Uterus (tissue), 4 donors: ENCODE data around the gene APOH. TPM values are rescaled to one million over a fixed set of nuclear protein-coding genes. Genes with fewer than 3 reads are reported as not detected.

Experiments used
- DNase-seq, 2 donors: peaks; one replicate each; pipeline ENCODE4 v3.0.0-alpha.2; 2019 to 2020
- H3K27ac ChIP-seq, 2 donors: fragments of 200-600 bp; sonication (generic); 1 replicate in 1 of 2; 2 replicates in 1 of 2; pipeline ENCODE4 v1.5.1; 2016 to 2018
- H3K27me3 ChIP-seq, 2 donors: fragments of 200-600 bp; sonication (generic); one replicate each; pipeline ENCODE4 v1.5.1; 2018 to 2019; ENCODE audit warnings: control low read depth in 1 of 2
- H3K36me3 ChIP-seq, 2 donors: fragments of 200-600 bp; sonication (generic); one replicate each; pipeline ENCODE4 v1.5.1; 2019; ENCODE audit warnings: control low read depth in 1 of 2
- H3K4me1 ChIP-seq, 2 donors: fragments of 200-600 bp; sonication (generic); one replicate each; pipeline ENCODE4 v1.5.1; 2018 to 2019; ENCODE audit warnings: control low read depth in 1 of 2
- H3K4me3 ChIP-seq, 2 donors: fragments of 200-600 bp; sonication (generic); 1 replicate in 1 of 2; 2 replicates in 1 of 2; pipeline ENCODE4 v1.5.1; 2018 to 2019; ENCODE audit warnings: mild to moderate bottlenecking in 1 of 2
- H3K9me3 ChIP-seq, 2 donors: fragments of 200-600 bp; sonication (generic); one replicate each; pipeline ENCODE4 v1.5.1; 2019; ENCODE audit warnings: control low read depth in 1 of 2
- CTCF ChIP-seq, 4 experiments: fragments of 200-600 bp in 2 of 4; fragments of 450-650 bp in 2 of 4; sonication (generic) in 2 of 4; IDR thresholded peaks; one replicate each; pipeline ENCODE4 v1.5.1; 2016 to 2019; ENCODE audit warnings: antibody characterized with exemption in 4 of 4, mild to moderate bottlenecking in 2 of 4, moderate library complexity in 1 of 4
- POLR2A ChIP-seq, 2 donors: fragments of 450-650 bp; IDR thresholded peaks; one replicate each; pipeline ENCODE4 v1.6.1; 2016; ENCODE audit warnings: antibody characterized with exemption in 2 of 2, mild to moderate bottlenecking in 1 of 2, moderate library complexity in 1 of 2
- intact Hi-C: fragments of 100-400 bp; cut with DNase I; formaldehyde crosslinking; loops from one replicate; pipeline ENCODE4 v1.15.1; 2023; ENCODE audit warnings: low total_unique reads
- total RNA-seq, 4 donors: library from RNA; depleted of rRNA in 3 of 4; stranded (reverse); fragments of >200 nt in 3 of 4; gene quantifications; one replicate each; pipeline versions ENCODE4 v1.1.0 to v1.2.4, GENCODE V29; 2014 to 2023
- donor health status: DM: yes; HTN: yes; CAD: no.

The APOH gene
- total RNA-seq, 4 donors from 2014 or later: 0.61 TPM; not detected in 3

- no peak for TF ChIP-seq CTCF (IDR thresholded peaks at IDR 0.05)
- TF ChIP-seq POLR2A (IDR thresholded peaks at IDR 0.05): no peak
- H3K4me3 ChIP-seq: no peak overlapping the region
- H3K36me3 ChIP-seq: no peaks in the 10 kb centered on the region
- H3K27ac ChIP-seq: no peak overlapping the region
- no peaks in the 10 kb centered on the region for H3K9me3 ChIP-seq
- no peaks in the 10 kb centered on the region for H3K4me1 ChIP-seq
- intact Hi-C loops: no loop called here
- DNase-seq: no peak
- no peaks in the 10 kb centered on the region for H3K27me3 ChIP-seq
These were observed 746 bp upstream of the APOH start for GRCh38 chr17:66229783-66230538.

- H3K36me3 ChIP-seq: no peaks in the 10 kb centered on the region
- TF ChIP-seq CTCF (IDR thresholded peaks at IDR 0.05) (no peak), POLR2A (IDR thresholded peaks at IDR 0.05) (no peak)
- DNase-seq: no peak
- intact Hi-C loops: no loop called here
- H3K4me1 ChIP-seq: no peaks in the 10 kb centered on the region
- no peaks in the 10 kb centered on the region for H3K9me3 ChIP-seq
- H3K27me3 ChIP-seq: no peaks in the 10 kb centered on the region
- H3K27ac ChIP-seq: no peak overlapping the region
- no peak overlapping the region for H3K4me3 ChIP-seq
These were observed 1.8 kb downstream of the APOH start for GRCh38 chr17:66227212-66228045.

- Histone ChIP-seq H3K4me1 (no peaks in the 10 kb centered on the region), H3K36me3 (no peaks in the 10 kb centered on the region), H3K27ac (no peak overlapping the region), H3K27me3 (no peaks in the 10 kb centered on the region), H3K4me3 (no peak overlapping the region), H3K9me3 (no peaks in the 10 kb centered on the region)
- DNase-seq: no peak
- intact Hi-C loops: no loop called here
- TF ChIP-seq CTCF (IDR thresholded peaks at IDR 0.05) (no peak), POLR2A (IDR thresholded peaks at IDR 0.05) (no peak)
These were observed 6.3 kb downstream of the APOH start for GRCh38 chr17:66222798-66223350.

GRCh38 chr17:66221755-66222530 is 7.3 kb downstream of the APOH start:
- Histone ChIP-seq H3K9me3 (no peaks in the 10 kb centered on the region), H3K27me3 (no peaks in the 10 kb centered on the region), H3K4me1 (no peaks in the 10 kb centered on the region), H3K36me3 (no peaks in the 10 kb centered on the region), H3K27ac (no peak overlapping the region), H3K4me3 (no peak overlapping the region)
- intact Hi-C loops: no loop called here
- TF ChIP-seq POLR2A (IDR thresholded peaks at IDR 0.05): no peak
- TF ChIP-seq CTCF (IDR thresholded peaks at IDR 0.05): no peak
- no peak for DNase-seq
